H1 (cell line): ENCODE data around the gene SPRR1B. TPM values are rescaled to one million over a fixed set of nuclear protein-coding genes. Genes with fewer than 3 reads are reported as not detected.

Experiments used
- CTCF ChIA-PET: fragments of 300-600 bp; sonication (Branson Sonifier 250); formaldehyde crosslinking; loops from one replicate; lab custom pipeline; 2021; ENCODE audit not compliant: partially characterized antibody; lab: Charles Lee
- POLR2A ChIA-PET: fragments of 300-600 bp; sonication (Branson Sonifier 250); formaldehyde crosslinking; loops from one replicate; lab custom pipeline; 2021; ENCODE audit warnings: inconsistent platforms; ENCODE audit not compliant: partially characterized antibody; lab: Charles Lee
- DNase-seq, 2 experiments: peaks; one replicate each; pipeline versions ENCODE4 v3.0.0 to v3.0.0-alpha.2; 2010 to 2022; ENCODE audit warnings: low spot score in 2 of 2, low read depth in 1 of 2, mixed read lengths in 1 of 2
- FAIRE-seq: peaks from 2 replicates; lab custom pipeline; 2011; peaks lifted over from hg19 to GRCh38; lab: Jason Lieb, UNC
- H2AFZ ChIP-seq: 2 replicates; pipeline ENCODE4 v1.8.1; 2012; ENCODE audit warnings: low read length, inconsistent platforms
- H2AK5ac ChIP-seq: 2 replicates; pipeline ENCODE4 v1.6.1; 2013; ENCODE audit warnings: low read depth, low read length
- H2BK120ac ChIP-seq: replicated peaks from 2 replicates; pipeline ENCODE3; 2013; ENCODE audit warnings: low read depth, low read length, inconsistent platforms
- H2BK12ac ChIP-seq: 2 replicates; pipeline ENCODE4 v1.6.1; 2013; ENCODE audit warnings: low read depth, low read length
- H2BK15ac ChIP-seq: 2 replicates; pipeline ENCODE4 v1.6.1; 2013; ENCODE audit warnings: low read length
- H2BK20ac ChIP-seq: 2 replicates; pipeline ENCODE4 v1.6.1; 2013; ENCODE audit warnings: low read length
- H2BK5ac ChIP-seq: 2 replicates; pipeline ENCODE4 v1.6.1; 2013; ENCODE audit warnings: low read depth, low read length
- H3K14ac ChIP-seq: 2 replicates; pipeline ENCODE4 v1.6.1; 2013; ENCODE audit warnings: inconsistent platforms; ENCODE audit not compliant: insufficient read length
- H3K18ac ChIP-seq: 2 replicates; pipeline ENCODE4 v1.6.1; 2013; ENCODE audit warnings: low read length; ENCODE audit errors: extremely low read depth
- H3K23ac ChIP-seq: 2 replicates; pipeline ENCODE4 v1.6.1; 2013; ENCODE audit warnings: inconsistent platforms; ENCODE audit not compliant: insufficient read length
- H3K23me2 ChIP-seq: 2 replicates; pipeline ENCODE4 v1.6.1; 2013; ENCODE audit warnings: low read depth, low read length
- H3K27ac ChIP-seq: 2 replicates; pipeline ENCODE4 v1.6.1; 2011; ENCODE audit warnings: low read depth, low read length, inconsistent platforms
- H3K27me3 ChIP-seq, 4 experiments: replicated peaks in 1 of 4; 1 replicate in 1 of 4; 2 replicates in 3 of 4; pipeline versions ENCODE4 v1.6.1 to v1.8.1; 2011 to 2013; ENCODE audit warnings: low read length in 3 of 4, mild to moderate bottlenecking in 3 of 4, inconsistent platforms in 2 of 4, mixed read lengths in 2 of 4, moderate library complexity in 1 of 4; ENCODE audit not compliant: control insufficient read depth in 3 of 4, insufficient read depth in 3 of 4; ENCODE audit errors: extremely low read depth in 1 of 4
- H3K36me3 ChIP-seq, 4 experiments: 2 replicates each; pipeline versions ENCODE4 v1.6.1 to v1.8.1; 2011 to 2013; ENCODE audit warnings: mild to moderate bottlenecking in 4 of 4, low read length in 3 of 4, moderate library complexity in 2 of 4, control low read depth in 1 of 4, inconsistent platforms in 1 of 4; ENCODE audit not compliant: insufficient read depth in 4 of 4, control insufficient read depth in 2 of 4
- H3K4ac ChIP-seq: replicated peaks from 2 replicates; pipeline ENCODE3; 2013; ENCODE audit warnings: low read length, low read depth, mixed read lengths, inconsistent platforms; ENCODE audit not compliant: insufficient read length
- H3K4me1 ChIP-seq, 4 experiments: replicated peaks in 1 of 4; 1 replicate in 1 of 4; 2 replicates in 3 of 4; pipeline versions ENCODE4 v1.6.1 to v1.8.1; 2011 to 2013; ENCODE audit warnings: low read length in 3 of 4, inconsistent platforms in 2 of 4, mixed read lengths in 1 of 4; ENCODE audit not compliant: insufficient read depth in 4 of 4, control insufficient read depth in 3 of 4
- H3K4me2 ChIP-seq, 2 experiments: 2 replicates each; pipeline versions ENCODE4 v1.6.1 to v1.8.1; 2011 to 2013; ENCODE audit warnings: low read depth in 2 of 2, low read length in 2 of 2, control low read depth in 1 of 2, inconsistent platforms in 1 of 2, mild to moderate bottlenecking in 1 of 2; ENCODE audit not compliant: insufficient read depth in 1 of 2
- H3K4me3 ChIP-seq, 4 experiments: fragments of 200-600, 300-600 bp in 1 of 4; sonication (generic), shearing (Covaris generic), sonication (Bioruptor Twin) in 1 of 4; 2 replicates each; pipeline versions ENCODE4 v1.5.1 to v1.8.1; 2011 to 2016; ENCODE audit warnings: low read length in 4 of 4, low read depth in 3 of 4, control low read depth in 2 of 4, inconsistent platforms in 2 of 4, mild to moderate bottlenecking in 2 of 4, mixed read lengths in 1 of 4, moderate library complexity in 1 of 4; ENCODE audit not compliant: insufficient read depth in 2 of 4; ENCODE audit errors: extremely low read depth in 1 of 4
- H3K56ac ChIP-seq: replicated peaks from 2 replicates; pipeline ENCODE3; 2013; ENCODE audit warnings: low read depth, mild to moderate bottlenecking, mixed read lengths, low read length, inconsistent platforms; ENCODE audit not compliant: insufficient read length
- H3K79me1 ChIP-seq: 2 replicates; pipeline ENCODE4 v1.6.1; 2013; ENCODE audit warnings: low read depth, low read length, control low read depth
- H3K79me2 ChIP-seq, 2 experiments: 2 replicates each; pipeline versions ENCODE4 v1.6.1 to v1.8.1; 2012 to 2013; ENCODE audit warnings: low read length in 2 of 2, mild to moderate bottlenecking in 2 of 2, inconsistent platforms in 1 of 2; ENCODE audit not compliant: insufficient read depth in 2 of 2, control insufficient read depth in 1 of 2
- H3K9ac ChIP-seq, 4 experiments: replicated peaks in 1 of 4; 1 replicate in 1 of 4; 2 replicates in 3 of 4; pipeline versions ENCODE4 v1.6.1 to v1.8.1; 2011 to 2013; ENCODE audit warnings: low read depth in 3 of 4, low read length in 3 of 4, control low read depth in 2 of 4, mild to moderate bottlenecking in 2 of 4, moderate library complexity in 2 of 4, inconsistent platforms in 1 of 4; ENCODE audit errors: extremely low read depth in 1 of 4
- H3K9me3 ChIP-seq, 2 experiments: 2 replicates each; pipeline versions ENCODE4 v1.6.1 to v1.8.1; 2012 to 2013; ENCODE audit warnings: mild to moderate bottlenecking in 2 of 2, moderate library complexity in 2 of 2, control low read depth in 1 of 2, inconsistent platforms in 1 of 2, low read depth in 1 of 2, low read length in 1 of 2, mixed read lengths in 1 of 2; ENCODE audit not compliant: insufficient read depth in 2 of 2
- H4K20me1 ChIP-seq, 2 experiments: replicated peaks in 1 of 2; 2 replicates each; pipeline versions ENCODE3 to v1.8.1; 2011 to 2013; ENCODE audit warnings: inconsistent platforms in 2 of 2, low read length in 2 of 2, mild to moderate bottlenecking in 1 of 2; ENCODE audit not compliant: insufficient read depth in 2 of 2, control insufficient read depth in 1 of 2
- H4K5ac ChIP-seq: 2 replicates; pipeline ENCODE4 v1.6.1; 2013; ENCODE audit warnings: low read length, low read depth, mixed read lengths, inconsistent platforms; ENCODE audit not compliant: insufficient read length
- H4K8ac ChIP-seq: 2 replicates; pipeline ENCODE4 v1.8.0; 2013; ENCODE audit warnings: mild to moderate bottlenecking, moderate library complexity, low read length, inconsistent platforms; ENCODE audit not compliant: insufficient read depth; ENCODE audit errors: extremely low read depth
- H4K91ac ChIP-seq: replicated peaks from 2 replicates; pipeline ENCODE3; 2013; ENCODE audit warnings: low read length, mixed read lengths, inconsistent platforms; ENCODE audit not compliant: insufficient read length
- WGBS, 2 experiments: shearing (Covaris generic) in 1 of 2; methylation state at CpG; one replicate each; pipeline versions ENCODE4 v1.1.6 to v1.1.7; 2013 to 2015; ENCODE audit warnings: low lambda C conversion rate in 2 of 2, mixed read lengths in 2 of 2, inconsistent platforms in 1 of 2, low coverage in 1 of 2, missing lambda C conversion rate in 1 of 2; ENCODE audit not compliant: insufficient replicate concordance in 2 of 2, insufficient coverage in 1 of 2, insufficient read length in 1 of 2; ENCODE audit errors: extremely low coverage in 1 of 2, missing lambda C conversion rate in 1 of 2; 5-methylcytosine and 5-hydroxymethylcytosine counted together
- polyA plus RNA-seq, 7 experiments: library from polyadenylated mRNA; depleted of rRNA in 3 of 7; stranded (reverse) in 5 of 7; unstranded in 2 of 7; fragments of >200 nt in 5 of 7; fragments of 200-250 nt in 2 of 7; gene quantifications; 1 replicate in 5 of 7; 2 replicates in 1 of 7; 4 replicates in 1 of 7; pipeline versions ENCODE4 v1.2.1 to v1.2.3, GENCODE V29; 2011 to 2013; ENCODE audit warnings: missing spikeins in 2 of 7, mixed read lengths in 2 of 7
- total RNA-seq: library from RNA; stranded (reverse); fragmentation: NEBNext Ultra II Directional; extraction: Animal tissue kit (Norgen Biotek cat#: 25700); gene quantifications from 2 replicates; pipeline ENCODE4 v1.2.1, GENCODE V29; 2021

Gene SPRR1B
- total and polyA plus RNA-seq, 2 of the 8 experiments (the other 6 are each of a cell fraction or from before 2014, with no cell fraction given), result 0.23 TPM; not detected in 1

DNA sequence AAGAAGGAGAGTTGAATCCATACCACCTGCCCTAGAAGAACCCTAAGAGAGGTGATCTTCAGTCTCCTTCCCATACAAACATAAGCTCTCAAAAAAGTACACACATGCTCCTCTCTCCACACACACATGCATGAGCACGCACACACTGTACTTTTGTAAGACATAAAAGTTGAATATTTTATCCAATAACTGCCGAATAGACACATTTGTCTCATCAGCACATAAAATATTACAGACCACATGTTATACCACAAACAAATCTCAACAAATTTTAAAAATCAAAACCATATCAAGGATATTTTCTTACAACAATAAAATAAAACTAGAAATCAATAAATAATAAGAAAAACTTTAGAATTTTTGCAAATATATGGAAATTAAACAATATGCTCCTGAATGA, 44.4 kb upstream of the SPRR1B start:
- no peak overlapping the region for H3K27ac ChIP-seq
- H3K4me2 ChIP-seq, result no peak overlapping the region
- no peak overlapping the region for H3K4ac ChIP-seq
- H4K91ac ChIP-seq, result no peak overlapping the region
- H3K79me2 ChIP-seq, result no peaks in the 10 kb centered on the region
- no peak overlapping the region for H3K9ac ChIP-seq
- H2BK12ac ChIP-seq, result 0 out of 2 replicates have a peak overlapping the region, but pooled peaks have one; percentile 60
- H3K4me1 ChIP-seq, result no peaks in the 10 kb centered on the region
- H3K27me3 ChIP-seq, result no peaks in the 10 kb centered on the region
- H2BK15ac ChIP-seq, result no peak overlapping the region
- H3K4me3 ChIP-seq, result no peak overlapping the region
- no peaks in the 10 kb centered on the region for H3K9me3 ChIP-seq
- no peak overlapping the region for H2AK5ac ChIP-seq
- H2AFZ ChIP-seq, result no peak overlapping the region
- no peak overlapping the region for H4K8ac ChIP-seq
- peaks cover 0 to 2% of the 10 kb centered on the region in 2 experiments for H4K20me1 ChIP-seq
- H3K56ac ChIP-seq, result no peak overlapping the region
- no peak overlapping the region for H2BK5ac ChIP-seq
- WGBS, 2 experiments, result 96% methylated on average over 2 of the region's 2 CpGs; no CpG with 5 or more reads in 1 of the 2 experiments
- DNase-seq (no peak), FAIRE-seq (no peak)
- H3K79me1 ChIP-seq, result no peaks in the 10 kb centered on the region
- no peak overlapping the region for H3K18ac ChIP-seq
- H2BK120ac ChIP-seq, result no peak overlapping the region
- CTCF ChIA-PET, result no interaction called here
- H3K23ac ChIP-seq, result no peak overlapping the region
- no peaks in the 10 kb centered on the region for H3K36me3 ChIP-seq
- POLR2A ChIA-PET, result no interaction called here
- no peaks in the 10 kb centered on the region; the same call in 1 of the 2 replicates for H3K23me2 ChIP-seq
- H4K5ac ChIP-seq, result no peak overlapping the region
- H2BK20ac ChIP-seq, result no peak overlapping the region
- no peak overlapping the region for H3K14ac ChIP-seq
